Right ventricle myocardium inferior (tissue), 1 donor: Measurements from ENCODE around the gene NAV3. TPM values are rescaled to one million over a fixed set of nuclear protein-coding genes. Genes with fewer than 3 reads are reported as not detected.
A peak's percentile ranks its signal among the peaks of the same experiment; 100 is the strongest.

Source experiments
- ATAC-seq: fragments of 200-7000 bp; cut with Tn5 transposase; one replicate; pipeline ENCODE4 v1.9.1; 2020; ENCODE audit warnings: mild to moderate bottlenecking, moderate library complexity
- DNase-seq: peaks from one replicate; pipeline ENCODE4 v3.0.0; 2021; ENCODE audit errors: missing footprints
- intact Hi-C: fragments of 100-400 bp; cut with DNase I; formaldehyde crosslinking; loops from one replicate; pipeline ENCODE4 v1.11.0; 2022
- total RNA-seq: library from RNA; stranded (reverse); fragmentation: NEBNext Ultra II Directional; extraction: Animal tissue kit (Norgen Biotek cat#: 25700); gene quantifications from one replicate; pipeline ENCODE4 v1.2.1, GENCODE V29; 2021
- donor health status: DM: no; HTN: yes; CAD: no; lungs with severe emphysema.

NAV3 gene
- total RNA-seq, 1 donor from 2014 or later: 2.6 TPM

DNA sequence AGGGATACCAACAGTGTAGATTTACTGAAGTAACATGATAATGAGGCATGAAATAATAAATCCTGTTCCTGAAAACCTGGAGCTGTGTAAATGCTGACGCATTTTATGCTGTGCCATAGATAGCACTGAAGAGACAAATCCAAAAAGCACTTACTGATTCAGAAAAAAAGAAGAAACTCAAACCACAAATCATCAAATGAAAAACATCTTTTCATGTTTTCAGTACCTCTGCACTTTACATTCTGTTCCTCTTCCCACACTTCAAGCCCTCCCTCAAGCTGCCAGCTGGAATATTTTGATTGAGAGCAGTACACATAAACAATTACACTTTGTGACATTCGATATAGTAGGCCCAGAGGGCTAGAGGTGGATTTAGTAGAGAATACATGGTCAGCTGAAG, 362.3 kb downstream of the NAV3 start:
- intact Hi-C loops: no loop called here
- DNase-seq: no peak
- no peak for ATAC-seq

DNA sequence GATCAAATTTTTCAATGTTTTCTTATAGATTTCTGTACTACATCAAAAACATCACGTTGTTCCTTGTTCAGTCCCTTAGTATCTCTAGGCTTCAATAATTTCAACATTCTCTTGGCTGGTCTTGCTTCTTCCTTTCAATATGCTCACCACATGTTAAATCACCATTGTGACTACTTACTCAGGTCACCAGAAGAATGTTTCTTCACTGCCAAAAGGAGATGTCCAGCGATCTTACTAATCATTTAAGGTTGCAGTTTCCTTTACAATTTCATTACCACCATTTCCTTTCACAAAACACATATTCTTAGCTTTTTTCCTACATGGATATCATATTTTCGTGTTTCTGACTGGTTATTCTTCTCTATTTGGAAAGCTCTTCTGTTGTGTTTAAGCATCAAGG, 363.8 kb downstream of the NAV3 start:
- ATAC-seq (peak; percentile 50), DNase-seq (no peak)
- intact Hi-C loops: no loop called here

DNA sequence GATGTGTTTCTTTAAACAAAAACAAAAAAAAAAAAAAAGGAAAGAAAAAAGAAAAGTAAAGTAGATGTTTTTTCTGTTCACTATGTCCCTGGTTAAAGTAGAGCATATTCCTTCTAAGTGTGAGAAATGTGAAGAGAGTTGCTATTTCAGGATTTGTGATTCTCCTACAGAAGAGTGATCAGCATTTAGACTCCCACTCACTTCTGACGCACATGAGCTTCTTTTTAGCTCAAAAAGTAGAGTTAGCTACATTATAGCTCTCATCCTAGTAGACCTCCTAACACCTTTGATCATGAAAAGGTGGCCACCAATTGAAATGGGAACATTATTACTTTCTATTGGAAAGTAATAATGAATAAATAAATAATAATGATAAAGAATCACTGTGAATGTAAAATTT, 368.2 kb downstream of the NAV3 start:
- ATAC-seq (no peak), DNase-seq (no peak)
- intact Hi-C loops: no loop called here

DNA sequence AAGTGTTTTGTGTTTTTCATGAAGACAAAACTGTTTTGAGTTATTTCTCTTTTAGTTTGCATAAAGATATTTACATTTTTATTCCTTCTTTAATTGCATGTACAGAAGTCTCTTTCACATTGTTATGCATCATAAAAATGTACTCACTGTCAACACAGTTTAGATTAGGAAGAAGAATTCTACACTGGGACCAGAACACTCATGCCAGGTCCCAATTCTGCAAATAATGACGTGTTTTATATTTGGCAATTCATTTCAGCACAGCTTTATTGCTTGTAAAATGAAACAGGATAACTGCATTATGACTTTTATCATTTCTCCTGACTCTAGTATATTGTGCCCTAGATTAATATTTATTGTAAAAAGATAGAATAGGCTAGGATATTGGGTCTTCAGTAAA, 369.2 kb downstream of the NAV3 start:
- intact Hi-C loops: no loop called here
- no peak for ATAC-seq
- no peak for DNase-seq

DNA sequence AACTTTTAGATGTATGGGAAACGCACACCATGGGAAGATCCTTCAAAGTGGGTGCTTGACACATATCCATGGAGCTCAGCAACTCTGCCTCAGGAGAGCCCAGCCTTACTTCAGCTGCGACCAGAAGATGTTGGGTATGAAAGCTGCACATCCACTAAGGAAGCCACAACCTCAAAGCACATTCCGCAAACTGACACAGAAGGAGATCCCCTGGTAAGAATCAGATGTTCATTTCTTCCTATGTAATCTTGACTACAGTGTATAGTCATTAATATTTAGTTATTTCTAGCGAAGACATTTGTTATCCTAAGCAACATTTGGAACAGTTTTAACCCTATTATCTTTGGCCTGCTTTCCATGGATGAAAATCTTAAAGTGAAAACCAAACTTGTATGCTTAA, 374.2 kb downstream of the NAV3 start:
- intact Hi-C loops: no loop called here
- DNase-seq (no peak), ATAC-seq (no peak)

DNA sequence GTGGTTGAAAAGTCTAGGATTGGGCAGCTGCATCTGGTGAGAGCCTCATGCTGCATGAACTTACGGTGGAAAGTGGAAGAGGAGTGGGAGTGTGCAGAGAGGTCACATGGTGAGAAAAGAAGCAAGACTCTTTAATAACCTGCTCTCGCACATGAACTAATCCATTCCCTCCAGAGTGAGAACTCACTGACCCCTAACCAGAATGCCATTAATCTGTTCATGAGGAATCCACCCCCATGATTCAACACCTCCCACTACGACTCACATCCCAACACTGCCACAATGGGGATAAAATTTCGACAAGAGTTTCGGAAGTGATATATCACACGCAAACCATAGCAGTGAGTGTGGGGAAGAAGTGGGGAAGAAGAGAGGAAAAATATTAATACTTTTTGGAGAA, 377.4 kb downstream of the NAV3 start:
- intact Hi-C loops: no loop called here
- DNase-seq: no peak
- no peak for ATAC-seq

DNA sequence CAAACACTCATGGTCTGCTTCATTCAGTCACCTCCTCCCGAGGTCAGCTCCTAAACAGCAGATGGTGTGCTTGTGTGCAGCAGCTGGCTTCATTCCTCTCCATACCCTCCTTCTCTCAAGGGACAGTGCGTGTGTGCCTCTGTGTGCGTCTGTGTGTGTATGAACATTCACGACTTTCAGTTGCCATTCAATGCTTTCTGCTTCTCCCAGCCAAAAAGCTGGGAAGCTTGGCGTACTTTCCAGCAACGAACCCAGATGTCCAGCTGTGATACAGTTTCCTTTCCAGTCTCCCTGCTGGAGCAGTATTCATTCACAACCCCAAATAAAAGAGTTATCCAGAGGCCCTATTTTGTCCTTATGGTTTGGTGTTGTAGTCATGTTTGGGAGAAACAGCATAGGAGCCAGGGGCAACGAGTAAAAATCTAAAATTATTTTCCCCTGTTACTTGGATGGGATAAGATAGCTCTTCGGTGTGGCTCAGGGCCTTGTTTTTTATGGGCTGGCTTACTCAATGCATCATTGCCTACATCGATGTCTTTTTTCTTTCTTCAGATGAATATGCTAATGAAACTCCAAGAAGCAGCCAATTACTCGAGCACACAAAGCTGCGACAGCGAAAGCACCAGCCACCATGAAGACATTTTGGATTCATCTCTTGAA, 379.3 kb downstream of the NAV3 start:
- DNase-seq: peak; percentile 64
- peak; percentile 87 for ATAC-seq
- intact Hi-C loops: no loop called here

DNA sequence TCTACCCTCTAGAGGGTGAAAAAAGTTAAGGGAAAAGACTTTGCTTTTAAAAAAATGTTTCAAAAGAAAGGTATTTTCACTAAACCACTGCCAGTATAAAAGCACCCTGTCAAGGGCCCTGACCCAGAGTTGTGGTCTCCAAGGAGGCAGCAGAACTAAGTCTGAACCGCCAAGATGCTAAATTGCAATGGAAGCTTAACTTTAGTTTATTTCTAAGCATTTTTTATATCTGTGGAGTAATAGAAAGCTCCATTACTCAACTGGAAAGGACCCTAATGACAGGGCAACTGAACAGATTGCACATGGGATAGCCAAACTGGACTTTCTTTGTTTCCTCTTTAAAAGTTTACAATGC, 379.8 kb downstream of the NAV3 start:
- DNase-seq (no peak), ATAC-seq (no peak)
- intact Hi-C loops: no loop called here

DNA sequence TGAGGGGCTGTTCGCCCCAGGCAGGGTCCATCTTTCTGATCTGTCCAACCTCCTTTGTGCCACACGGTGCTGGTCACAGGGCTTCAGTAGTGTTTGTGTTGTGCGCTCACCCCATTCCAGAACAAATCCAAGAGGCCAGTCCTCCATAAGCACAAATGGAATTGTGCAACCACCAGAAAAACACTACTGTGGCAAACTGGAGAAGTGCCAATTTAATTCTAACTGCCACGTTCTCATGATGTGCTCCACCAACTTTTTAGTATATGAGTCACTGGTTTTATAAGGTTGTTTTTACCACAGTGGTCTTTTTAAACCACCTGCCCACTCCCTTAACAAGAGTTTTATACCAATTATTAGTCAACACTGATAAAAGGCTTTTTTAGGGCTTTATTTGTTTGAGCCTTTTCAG, 380.2 kb downstream of the NAV3 start:
- no peak for DNase-seq
- intact Hi-C loops: no loop called here
- peak; percentile 33 for ATAC-seq

DNA sequence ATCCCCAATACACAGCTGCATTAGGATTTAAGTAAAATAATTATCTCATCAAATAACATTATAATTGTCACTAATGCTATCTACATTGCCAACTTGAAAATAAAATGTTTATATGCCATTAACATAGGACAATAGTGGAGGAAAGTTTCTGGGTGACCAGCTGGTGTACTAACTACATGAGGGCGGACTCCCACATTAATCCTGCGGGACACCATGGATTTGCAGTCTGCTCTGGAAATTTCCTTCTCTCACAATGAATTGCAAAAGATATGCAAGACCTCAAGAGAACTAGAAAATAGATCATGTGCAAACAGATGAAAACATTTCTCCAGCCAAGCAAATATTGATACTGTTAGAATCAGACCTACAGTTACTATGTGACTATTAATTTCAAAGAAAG, 390.1 kb downstream of the NAV3 start:
- DNase-seq: no peak
- peak; percentile 50 for ATAC-seq
- intact Hi-C loops: no loop called here

DNA sequence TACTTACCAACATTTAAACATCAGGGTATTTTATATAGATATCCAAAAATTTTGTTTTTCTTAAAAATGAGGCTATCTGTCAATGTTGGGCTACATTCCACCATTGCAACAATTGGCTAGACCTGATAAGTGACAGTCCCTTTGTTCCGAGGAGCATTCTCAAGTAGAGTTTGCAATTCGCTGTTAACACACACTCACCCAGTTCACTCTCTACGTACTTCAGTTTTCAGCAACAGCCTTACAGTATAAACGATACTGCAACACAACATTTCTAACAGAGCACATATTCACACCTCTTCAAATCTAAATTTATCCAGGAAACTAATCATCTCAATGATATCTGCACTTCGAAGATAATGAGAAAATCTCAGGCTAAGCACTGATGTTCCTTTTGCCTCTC, 393.5 kb downstream of the NAV3 start:
- DNase-seq: no peak
- no peak for ATAC-seq
- intact Hi-C loops: no loop called here

DNA sequence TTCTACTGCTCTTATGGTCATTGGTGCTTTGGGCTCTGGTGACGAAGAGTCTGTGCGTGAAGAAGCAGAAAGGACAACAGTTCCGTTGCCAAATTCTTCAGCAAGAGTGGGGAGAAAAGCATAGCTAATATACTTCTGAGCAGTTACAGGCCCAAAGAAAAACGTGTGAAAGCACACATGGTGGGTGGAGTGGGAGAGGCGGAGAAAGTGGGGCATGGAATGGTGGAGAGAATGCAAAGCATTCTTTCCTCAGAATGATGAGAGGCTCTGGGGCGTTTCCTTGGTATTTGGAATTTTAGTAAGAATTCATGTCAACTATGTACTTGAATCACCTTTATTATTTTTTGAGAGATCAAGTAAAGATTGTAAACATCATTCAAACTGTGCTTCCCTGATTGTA, 396.1 kb downstream of the NAV3 start:
- intact Hi-C loops: no loop called here
- ATAC-seq (no peak), DNase-seq (no peak)

DNA sequence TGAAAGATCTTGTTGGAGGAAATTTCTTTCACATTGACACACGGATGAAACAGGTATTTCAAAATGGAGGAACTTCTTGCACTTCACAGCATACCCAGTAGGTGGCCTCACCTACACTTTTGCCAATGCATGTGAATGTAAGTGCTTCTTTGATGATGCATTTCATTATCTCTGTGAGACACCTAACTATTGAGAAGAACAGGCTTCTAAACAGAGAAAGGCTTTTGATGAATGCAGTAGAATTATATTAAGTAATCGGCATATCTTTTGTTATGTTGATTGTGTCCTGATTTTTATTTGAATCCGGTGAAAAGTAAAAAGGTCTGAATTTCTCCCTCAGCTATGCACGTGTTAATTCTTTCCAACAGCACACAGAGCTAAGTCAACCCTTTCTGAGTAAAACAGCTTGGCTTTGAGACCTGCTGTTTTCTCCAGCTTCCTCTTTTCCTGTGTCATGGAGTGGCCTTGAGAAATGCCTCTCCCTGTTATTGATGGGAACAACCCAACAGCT, 399.0 kb downstream of the NAV3 start:
- DNase-seq: no peak
- intact Hi-C loops: no loop called here
- ATAC-seq: no peak

DNA sequence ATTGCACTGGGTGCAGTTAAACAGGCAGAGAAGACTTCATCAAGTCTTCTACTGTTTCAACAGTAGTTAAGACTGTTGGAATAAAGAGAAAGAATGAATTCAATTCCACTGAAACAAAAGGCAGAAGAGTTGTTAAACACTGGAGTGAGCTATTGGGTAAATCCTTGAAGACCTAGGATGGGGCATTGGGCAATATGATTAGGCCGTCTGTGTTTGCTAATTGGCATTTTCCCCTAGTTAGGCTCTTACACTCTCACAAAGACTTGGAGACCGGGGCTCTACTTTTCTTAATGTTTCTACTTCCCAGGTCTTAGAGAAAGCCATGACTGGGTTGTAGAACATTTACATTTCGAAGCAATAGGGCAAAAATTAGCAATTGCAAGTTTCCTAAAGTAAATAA, 402.1 kb downstream of the NAV3 start:
- intact Hi-C loops: no loop called here

DNA sequence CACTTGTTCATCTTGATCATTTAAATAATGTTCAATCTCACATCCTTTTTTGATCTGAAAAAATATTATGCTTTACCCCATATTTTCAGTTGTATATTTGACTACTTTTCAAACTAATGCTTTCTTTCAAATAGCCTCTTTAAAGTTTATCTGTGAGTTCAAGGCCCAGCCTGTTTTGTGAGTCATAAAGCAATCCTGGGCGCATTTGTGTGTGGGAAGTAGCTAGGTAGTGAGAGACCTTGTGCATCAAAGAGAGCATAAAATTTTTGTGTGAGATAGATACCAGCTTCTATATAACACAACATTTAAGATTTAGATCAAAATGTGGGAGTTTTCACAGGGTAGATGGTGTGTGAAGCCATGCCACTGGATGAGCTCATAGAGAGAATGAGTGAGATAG, 405.6 kb downstream of the NAV3 start:
- intact Hi-C loops: no loop called here
- ATAC-seq: no peak
- DNase-seq: no peak

More for the DNA sequence above, 402.1 kb downstream of the NAV3 start:
- ATAC-seq (no peak), DNase-seq (no peak)

DNA sequence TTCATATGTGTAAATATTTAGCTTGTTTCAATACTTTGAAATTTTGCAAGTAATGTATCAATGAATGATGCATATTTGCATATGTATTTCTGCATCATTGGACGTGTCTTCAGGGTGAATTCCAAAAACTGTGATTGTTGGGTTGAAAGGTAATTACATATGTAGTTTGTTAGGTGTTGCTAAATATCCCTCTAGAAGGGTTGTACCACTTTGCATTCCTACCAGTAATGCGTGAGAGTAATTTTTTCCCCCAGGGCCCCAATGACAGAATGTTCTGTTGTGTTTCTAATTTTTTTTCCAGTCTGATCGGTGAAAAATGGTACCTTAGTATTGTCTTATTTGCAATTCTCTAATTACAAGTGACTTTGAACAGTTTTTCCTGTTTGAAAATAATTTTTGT, 408.9 kb downstream of the NAV3 start:
- ATAC-seq: no peak
- intact Hi-C loops: no loop called here
- DNase-seq: no peak

DNA sequence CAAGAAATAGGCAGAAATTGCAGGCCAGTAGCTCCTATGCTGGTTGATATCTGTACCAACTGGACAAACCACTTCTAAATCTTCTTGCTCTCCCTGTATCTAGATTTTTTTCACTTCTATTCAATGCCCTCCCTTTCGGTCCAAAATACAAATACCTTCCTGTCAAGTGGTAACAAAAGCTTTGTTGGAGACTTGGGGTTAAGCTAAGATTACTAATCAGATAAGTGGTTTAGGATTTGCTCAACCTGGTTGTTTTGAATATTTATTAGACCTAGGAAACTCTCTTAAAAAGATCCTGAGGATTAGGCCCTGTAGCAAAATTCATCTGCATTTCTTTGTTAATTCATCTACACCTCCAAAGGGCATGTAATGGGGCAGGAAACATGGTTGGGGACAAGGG, 410.1 kb downstream of the NAV3 start:
- DNase-seq (no peak), ATAC-seq (no peak)
- intact Hi-C loops: no loop called here

DNA sequence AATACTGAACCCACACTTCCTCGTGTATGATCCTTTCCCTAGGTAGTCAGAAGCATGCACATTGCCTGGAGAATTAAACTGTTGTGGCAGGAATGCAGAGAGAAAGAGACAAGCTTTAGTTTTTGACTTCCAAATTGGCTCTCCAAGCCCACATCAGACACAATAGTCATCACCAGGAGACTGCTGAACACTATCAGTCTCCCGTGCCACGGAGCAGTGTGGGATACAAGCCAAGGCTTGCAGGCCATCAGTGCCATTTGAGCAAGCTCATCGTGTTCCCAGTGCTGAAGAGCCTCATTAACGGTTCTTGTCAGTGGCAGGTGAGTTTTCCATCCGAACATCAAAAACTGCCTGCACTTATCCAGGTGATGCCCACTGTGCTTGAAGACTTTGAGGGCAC, 410.8 kb downstream of the NAV3 start:
- ATAC-seq (no peak), DNase-seq (no peak)
- intact Hi-C loops: no loop called here

DNA sequence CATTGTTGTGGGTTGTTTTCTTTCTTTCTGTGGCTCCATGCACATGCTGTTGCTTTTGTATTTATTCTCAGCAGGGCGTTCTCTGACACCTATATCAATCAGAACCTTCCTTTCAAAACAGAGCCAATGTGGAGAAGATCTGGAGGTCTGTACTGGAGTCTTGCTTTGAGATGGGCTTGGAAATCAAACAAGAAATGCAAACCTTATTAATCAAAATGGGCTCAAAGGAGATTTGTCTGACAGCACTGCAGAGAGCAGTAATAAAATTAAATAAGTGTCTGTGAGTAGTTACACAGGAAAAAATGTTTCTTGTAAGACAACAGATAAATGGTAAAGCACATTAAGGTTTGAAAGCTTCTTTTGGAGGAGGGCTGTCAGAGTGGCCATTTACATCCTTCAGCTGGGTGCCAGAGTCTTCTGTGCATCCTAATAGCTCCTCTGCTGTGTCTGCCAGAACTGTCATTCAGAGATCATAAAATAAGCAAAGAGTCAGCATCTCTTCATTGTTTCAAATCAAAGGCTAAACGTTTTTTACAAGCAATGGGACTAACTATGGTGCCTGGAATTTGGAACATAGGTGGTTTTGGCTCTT, 414.3 kb downstream of the NAV3 start:
- DNase-seq (no peak), ATAC-seq (no peak)
- intact Hi-C loops: no loop called here

DNA sequence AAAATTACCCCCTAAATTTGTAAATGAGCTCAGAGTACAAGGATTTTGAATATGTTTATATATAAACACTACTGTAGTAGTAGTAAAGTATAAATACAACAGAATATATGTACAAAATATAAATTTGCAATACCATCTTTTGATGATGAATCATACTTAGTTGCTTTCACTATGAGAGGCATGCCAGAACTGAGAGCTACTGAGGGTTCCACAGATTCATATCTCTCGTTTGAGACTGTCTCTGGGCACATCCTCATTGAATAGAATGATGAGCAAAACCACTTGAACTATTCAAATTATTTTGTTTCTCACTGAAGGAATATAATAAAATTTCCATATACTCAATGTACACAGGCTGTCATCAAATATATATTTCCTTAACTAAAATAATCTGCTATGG, 417.6 kb downstream of the NAV3 start:
- intact Hi-C loops: no loop called here
- DNase-seq (no peak), ATAC-seq (no peak)

DNA sequence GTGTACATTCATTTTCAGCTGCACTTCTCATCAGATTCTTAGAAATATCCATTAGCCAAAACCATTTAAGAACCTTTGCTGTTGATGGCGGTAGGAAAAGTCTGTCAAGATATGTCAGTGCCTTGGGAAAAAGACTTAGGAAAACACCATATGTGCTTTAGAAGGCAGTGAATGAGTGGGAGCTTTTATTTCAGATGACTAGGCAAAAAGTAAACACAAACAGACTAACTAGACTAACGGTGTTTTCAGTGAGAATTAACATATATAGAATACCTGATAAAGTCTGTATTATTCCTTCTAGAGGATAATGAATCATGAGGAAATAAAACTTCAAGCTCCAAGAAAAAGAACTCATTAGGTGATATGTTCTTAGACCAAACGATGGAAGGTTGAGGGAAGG, 418.9 kb downstream of the NAV3 start:
- no peak for DNase-seq
- intact Hi-C loops: no loop called here
- no peak for ATAC-seq
